ENCODE data around the gene FKRP.

DNA sequence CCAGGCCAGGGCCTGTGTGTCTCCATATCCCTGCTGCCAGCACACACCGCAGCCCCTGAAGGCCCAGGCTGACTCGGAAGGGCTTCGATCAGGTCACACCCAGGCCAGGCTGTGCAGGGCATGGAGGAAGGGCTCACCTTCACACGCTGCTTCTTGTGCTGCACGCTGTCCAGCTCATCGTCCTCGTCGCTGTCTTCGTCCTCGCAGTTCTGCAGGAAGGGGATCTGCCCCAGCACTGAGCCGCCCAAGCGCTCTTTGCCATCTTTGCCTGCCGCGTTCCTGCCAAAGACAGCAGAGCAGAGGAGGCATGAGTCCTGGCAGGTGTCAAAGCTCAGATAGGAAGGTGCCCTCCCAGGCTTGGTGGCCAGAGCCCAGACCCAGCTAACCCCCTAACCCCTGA lies 15.3 kb upstream of the FKRP start:
- TF ChIP-seq, protein P1, sequence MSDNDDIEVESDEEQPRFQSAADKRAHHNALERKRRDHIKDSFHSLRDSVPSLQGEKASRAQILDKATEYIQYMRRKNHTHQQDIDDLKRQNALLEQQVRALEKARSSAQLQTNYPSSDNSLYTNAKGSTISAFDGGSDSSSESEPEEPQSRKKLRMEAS (IDR thresholded peaks at IDR 0.05): no peak
- TF ChIP-seq ZFX (IDR thresholded peaks at IDR 0.05) (no peak), SP1 (IDR thresholded peaks at IDR 0.05; ENCODE audit: low read depth) (no peak), CEBPB (IDR thresholded peaks at IDR 0.05; ENCODE audit: low read depth) (no peak), POLR2A (IDR thresholded peaks at IDR 0.05; ENCODE audit: borderline replicate concordance, extremely low read depth, insufficient read depth, insufficient read length) (no peak), RAD21 (IDR thresholded peaks at IDR 0.05; ENCODE audit: low read depth) (no peak), POLR2AphosphoS5 (IDR thresholded peaks at IDR 0.05; ENCODE audit: low read depth, low read length) (no peak), EZH2 (IDR thresholded peaks at IDR 0.05) (no peak), YY1 (IDR thresholded peaks at IDR 0.05; ENCODE audit: extremely low read depth, insufficient replicate concordance, low read depth, low read length) (no peak), ZNF274 (IDR thresholded peaks at IDR 0.05; ENCODE audit: low read depth, low read length) (no peak)
- TF ChIP-seq, protein P2, sequence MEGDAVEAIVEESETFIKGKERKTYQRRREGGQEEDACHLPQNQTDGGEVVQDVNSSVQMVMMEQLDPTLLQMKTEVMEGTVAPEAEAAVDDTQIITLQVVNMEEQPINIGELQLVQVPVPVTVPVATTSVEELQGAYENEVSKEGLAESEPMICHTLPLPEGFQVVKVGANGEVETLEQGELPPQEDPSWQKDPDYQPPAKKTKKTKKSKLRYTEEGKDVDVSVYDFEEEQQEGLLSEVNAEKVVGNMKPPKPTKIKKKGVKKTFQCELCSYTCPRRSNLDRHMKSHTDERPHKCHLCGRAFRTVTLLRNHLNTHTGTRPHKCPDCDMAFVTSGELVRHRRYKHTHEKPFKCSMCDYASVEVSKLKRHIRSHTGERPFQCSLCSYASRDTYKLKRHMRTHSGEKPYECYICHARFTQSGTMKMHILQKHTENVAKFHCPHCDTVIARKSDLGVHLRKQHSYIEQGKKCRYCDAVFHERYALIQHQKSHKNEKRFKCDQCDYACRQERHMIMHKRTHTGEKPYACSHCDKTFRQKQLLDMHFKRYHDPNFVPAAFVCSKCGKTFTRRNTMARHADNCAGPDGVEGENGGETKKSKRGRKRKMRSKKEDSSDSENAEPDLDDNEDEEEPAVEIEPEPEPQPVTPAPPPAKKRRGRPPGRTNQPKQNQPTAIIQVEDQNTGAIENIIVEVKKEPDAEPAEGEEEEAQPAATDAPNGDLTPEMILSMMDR (IDR thresholded peaks at IDR 0.05 in 2 of 3, conservative IDR thresholded peaks at IDR 0.05 in 1 of 3; ENCODE audit: borderline replicate concordance in 1 of 3, insufficient read depth in 1 of 3, low read depth in 2 of 3, low read length in 2 of 3): no peak
- TF ChIP-seq, protein P3, sequence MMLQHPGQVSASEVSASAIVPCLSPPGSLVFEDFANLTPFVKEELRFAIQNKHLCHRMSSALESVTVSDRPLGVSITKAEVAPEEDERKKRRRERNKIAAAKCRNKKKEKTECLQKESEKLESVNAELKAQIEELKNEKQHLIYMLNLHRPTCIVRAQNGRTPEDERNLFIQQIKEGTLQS (IDR thresholded peaks at IDR 0.05): no peak
- TF ChIP-seq, protein P4, sequence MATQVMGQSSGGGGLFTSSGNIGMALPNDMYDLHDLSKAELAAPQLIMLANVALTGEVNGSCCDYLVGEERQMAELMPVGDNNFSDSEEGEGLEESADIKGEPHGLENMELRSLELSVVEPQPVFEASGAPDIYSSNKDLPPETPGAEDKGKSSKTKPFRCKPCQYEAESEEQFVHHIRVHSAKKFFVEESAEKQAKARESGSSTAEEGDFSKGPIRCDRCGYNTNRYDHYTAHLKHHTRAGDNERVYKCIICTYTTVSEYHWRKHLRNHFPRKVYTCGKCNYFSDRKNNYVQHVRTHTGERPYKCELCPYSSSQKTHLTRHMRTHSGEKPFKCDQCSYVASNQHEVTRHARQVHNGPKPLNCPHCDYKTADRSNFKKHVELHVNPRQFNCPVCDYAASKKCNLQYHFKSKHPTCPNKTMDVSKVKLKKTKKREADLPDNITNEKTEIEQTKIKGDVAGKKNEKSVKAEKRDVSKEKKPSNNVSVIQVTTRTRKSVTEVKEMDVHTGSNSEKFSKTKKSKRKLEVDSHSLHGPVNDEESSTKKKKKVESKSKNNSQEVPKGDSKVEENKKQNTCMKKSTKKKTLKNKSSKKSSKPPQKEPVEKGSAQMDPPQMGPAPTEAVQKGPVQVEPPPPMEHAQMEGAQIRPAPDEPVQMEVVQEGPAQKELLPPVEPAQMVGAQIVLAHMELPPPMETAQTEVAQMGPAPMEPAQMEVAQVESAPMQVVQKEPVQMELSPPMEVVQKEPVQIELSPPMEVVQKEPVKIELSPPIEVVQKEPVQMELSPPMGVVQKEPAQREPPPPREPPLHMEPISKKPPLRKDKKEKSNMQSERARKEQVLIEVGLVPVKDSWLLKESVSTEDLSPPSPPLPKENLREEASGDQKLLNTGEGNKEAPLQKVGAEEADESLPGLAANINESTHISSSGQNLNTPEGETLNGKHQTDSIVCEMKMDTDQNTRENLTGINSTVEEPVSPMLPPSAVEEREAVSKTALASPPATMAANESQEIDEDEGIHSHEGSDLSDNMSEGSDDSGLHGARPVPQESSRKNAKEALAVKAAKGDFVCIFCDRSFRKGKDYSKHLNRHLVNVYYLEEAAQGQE (IDR thresholded peaks at IDR 0.05; ENCODE audit: low read depth): no peak
